ENCODE measurements around the gene SPATA16.

Gene SPATA16

GRCh38 chr3:173009410-173009809 is 131.6 kb downstream of the SPATA16 start:
- Histone ChIP-seq H3K27me3 (no peaks in the 10 kb centered on the region), H3K4me1 (no peaks in the 10 kb centered on the region), H3K36me3 (no peaks in the 10 kb centered on the region), H3K27ac (no peak overlapping the region), H3K9me3 (no peaks in the 10 kb centered on the region), H3K4me3 (no peak overlapping the region)
- TF ChIP-seq, protein P1, sequence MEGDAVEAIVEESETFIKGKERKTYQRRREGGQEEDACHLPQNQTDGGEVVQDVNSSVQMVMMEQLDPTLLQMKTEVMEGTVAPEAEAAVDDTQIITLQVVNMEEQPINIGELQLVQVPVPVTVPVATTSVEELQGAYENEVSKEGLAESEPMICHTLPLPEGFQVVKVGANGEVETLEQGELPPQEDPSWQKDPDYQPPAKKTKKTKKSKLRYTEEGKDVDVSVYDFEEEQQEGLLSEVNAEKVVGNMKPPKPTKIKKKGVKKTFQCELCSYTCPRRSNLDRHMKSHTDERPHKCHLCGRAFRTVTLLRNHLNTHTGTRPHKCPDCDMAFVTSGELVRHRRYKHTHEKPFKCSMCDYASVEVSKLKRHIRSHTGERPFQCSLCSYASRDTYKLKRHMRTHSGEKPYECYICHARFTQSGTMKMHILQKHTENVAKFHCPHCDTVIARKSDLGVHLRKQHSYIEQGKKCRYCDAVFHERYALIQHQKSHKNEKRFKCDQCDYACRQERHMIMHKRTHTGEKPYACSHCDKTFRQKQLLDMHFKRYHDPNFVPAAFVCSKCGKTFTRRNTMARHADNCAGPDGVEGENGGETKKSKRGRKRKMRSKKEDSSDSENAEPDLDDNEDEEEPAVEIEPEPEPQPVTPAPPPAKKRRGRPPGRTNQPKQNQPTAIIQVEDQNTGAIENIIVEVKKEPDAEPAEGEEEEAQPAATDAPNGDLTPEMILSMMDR (IDR thresholded peaks at IDR 0.05): no peak
- intact Hi-C loops (cut with DNase I; ENCODE audit: low total_unique reads): no loop called here
- peak in 1 of 2 donors; percentile 59 for DNase-seq

GRCh38 chr3:173008978-173009377 is 132.1 kb downstream of the SPATA16 start:
- Histone ChIP-seq H3K36me3 (no peaks in the 10 kb centered on the region), H3K27me3 (no peaks in the 10 kb centered on the region), H3K27ac (no peak overlapping the region), H3K9me3 (no peaks in the 10 kb centered on the region), H3K4me3 (no peak overlapping the region), H3K4me1 (no peaks in the 10 kb centered on the region)
- no peak for DNase-seq
- intact Hi-C loops (cut with DNase I; ENCODE audit: low total_unique reads): no loop called here
- TF ChIP-seq, protein P1 (IDR thresholded peaks at IDR 0.05): no peak

DNA sequence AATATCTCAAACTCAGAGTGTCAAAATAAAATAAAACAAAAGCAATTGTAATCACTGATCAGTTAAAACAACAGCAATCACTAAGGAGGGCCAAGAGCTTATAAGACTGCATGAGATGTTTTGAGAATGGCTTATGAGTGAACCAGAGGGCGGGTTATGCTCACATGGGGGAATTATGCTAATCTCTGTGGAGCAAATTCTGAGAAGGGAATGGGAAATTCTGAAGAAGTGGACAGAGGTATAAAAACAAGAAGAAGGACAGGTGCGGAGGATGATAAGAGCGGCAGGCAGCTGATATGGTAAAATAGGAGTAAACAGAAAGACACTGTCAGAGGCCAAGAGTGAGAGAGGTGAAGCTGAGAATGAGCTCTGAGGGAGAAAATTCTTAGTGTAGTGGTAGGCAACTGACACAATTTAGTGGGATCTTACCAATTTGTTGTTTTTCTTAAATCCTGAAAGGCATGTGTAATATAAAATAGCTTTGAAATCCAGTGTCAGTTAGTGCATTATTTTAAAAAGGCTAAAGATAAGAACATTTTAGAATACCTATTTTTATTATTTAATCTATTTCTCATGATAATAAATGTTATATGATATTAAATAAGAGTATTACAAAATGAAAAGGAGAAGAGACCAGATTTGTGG is 133.8 kb downstream of the SPATA16 start:
- Histone ChIP-seq H3K4me1 (no peaks in the 10 kb centered on the region), H3K27ac (no peak overlapping the region), H3K27me3 (no peaks in the 10 kb centered on the region), H3K36me3 (no peaks in the 10 kb centered on the region), H3K4me3 (no peak overlapping the region), H3K9me3 (no peaks in the 10 kb centered on the region)
- TF ChIP-seq, protein P1 (IDR thresholded peaks at IDR 0.05): no peak
- DNase-seq: no peak
- intact Hi-C loops (cut with DNase I; ENCODE audit: low total_unique reads): no loop called here

DNA sequence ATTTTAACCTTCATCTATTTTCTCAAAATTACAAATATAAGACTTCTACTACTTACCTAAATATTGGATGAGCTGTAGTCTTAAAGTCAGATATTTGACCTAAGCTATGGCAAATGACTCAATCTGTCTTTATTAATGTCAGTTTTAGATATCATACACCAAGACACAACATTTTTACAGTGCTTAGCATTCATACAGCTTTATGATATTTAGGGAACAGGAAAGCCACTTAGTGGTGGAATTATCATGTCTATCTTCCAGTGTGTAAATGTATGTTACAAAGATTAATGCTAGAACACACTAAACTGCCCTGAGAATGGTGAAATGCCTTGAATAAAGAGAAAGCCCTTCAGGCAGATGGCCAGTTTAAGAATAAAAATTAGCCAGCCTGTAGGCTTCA is 135.0 kb downstream of the SPATA16 start:
- Histone ChIP-seq H3K4me1 (no peaks in the 10 kb centered on the region), H3K4me3 (no peak overlapping the region), H3K9me3 (no peaks in the 10 kb centered on the region), H3K36me3 (no peaks in the 10 kb centered on the region), H3K27me3 (no peaks in the 10 kb centered on the region), H3K27ac (no peak overlapping the region)
- intact Hi-C loops (cut with DNase I; ENCODE audit: low total_unique reads): no loop called here
- TF ChIP-seq, protein P1 (IDR thresholded peaks at IDR 0.05): no peak
- DNase-seq: no peak

GRCh38 chr3:173004681-173005080 is 136.4 kb downstream of the SPATA16 start:
- Histone ChIP-seq H3K4me3 (no peak overlapping the region), H3K27me3 (no peaks in the 10 kb centered on the region), H3K27ac (no peak overlapping the region), H3K4me1 (no peaks in the 10 kb centered on the region), H3K36me3 (no peaks in the 10 kb centered on the region), H3K9me3 (no peaks in the 10 kb centered on the region)
- intact Hi-C loops (cut with DNase I; ENCODE audit: low total_unique reads): no loop called here
- TF ChIP-seq, protein P1 (IDR thresholded peaks at IDR 0.05): no peak
- DNase-seq: no peak

DNA sequence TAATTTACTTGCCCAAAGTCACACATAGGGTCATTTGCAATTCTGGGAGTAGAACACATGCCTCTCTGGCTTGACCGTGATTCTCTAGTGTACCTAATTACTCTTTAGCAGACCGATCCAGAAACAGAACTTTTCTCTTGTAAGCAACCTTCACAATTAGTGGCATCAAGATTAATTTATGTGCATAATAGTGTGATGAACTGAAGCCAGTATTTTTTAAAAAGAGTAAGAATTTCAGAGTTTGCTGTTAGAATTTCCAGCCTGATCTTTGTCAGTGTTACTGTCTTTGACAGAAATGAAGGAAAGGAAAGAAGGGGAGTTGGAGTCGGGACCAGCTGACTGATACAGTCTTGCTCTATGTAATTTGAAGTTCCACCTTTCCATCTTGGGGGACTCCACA is 137.1 kb downstream of the SPATA16 start:
- H3K27ac ChIP-seq: no peak overlapping the region
- TF ChIP-seq, protein P1 (IDR thresholded peaks at IDR 0.05): no peak
- H3K36me3 ChIP-seq: no peaks in the 10 kb centered on the region
- H3K4me1 ChIP-seq: no peaks in the 10 kb centered on the region
- intact Hi-C loops (cut with DNase I; ENCODE audit: low total_unique reads): no loop called here
- no peaks in the 10 kb centered on the region for H3K27me3 ChIP-seq
- H3K4me3 ChIP-seq: no peak overlapping the region
- H3K9me3 ChIP-seq: no peaks in the 10 kb centered on the region
- DNase-seq: no peak

All from tibial artery (tissue), 4 donors.